Astrocyte of the hippocampus (primary cell): Measurements from ENCODE around the gene JPH4.
"Not testable (repeated sequence)": the region's sequence is repeated elsewhere in the genome, so short reads cannot be mapped to it uniquely, and the experiment has no call there.

ENCODE experiments used
- DNase-seq: peaks from one replicate; pipeline ENCODE4 v3.0.0; 2011; ENCODE audit warnings: low read depth, low spot score

The JPH4 gene

GRCh38 chr14:23609001-23609400 lies 30.4 kb upstream of the JPH4 start:
- no peak for DNase-seq

DNA sequence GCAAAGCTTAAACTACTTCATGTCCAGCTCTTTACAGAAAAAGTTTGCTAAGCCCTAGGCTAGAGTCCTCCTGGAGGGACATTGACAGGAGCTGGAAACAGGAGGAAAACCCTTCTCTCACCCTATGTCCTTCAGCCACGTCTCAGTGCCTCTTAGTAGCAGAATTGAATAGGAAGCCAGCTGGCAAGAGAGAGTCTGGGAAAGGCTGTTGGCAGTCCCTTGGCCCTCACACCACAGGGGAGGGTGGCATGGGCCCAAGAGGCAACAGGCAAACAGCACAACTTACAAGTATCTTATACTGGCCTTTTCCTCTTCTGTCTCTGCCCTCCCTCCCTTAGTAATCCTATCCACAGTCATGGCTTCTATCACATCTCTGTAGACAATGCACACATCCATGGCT lies 29.9 kb upstream of the JPH4 start:
- no peak for DNase-seq

DNA sequence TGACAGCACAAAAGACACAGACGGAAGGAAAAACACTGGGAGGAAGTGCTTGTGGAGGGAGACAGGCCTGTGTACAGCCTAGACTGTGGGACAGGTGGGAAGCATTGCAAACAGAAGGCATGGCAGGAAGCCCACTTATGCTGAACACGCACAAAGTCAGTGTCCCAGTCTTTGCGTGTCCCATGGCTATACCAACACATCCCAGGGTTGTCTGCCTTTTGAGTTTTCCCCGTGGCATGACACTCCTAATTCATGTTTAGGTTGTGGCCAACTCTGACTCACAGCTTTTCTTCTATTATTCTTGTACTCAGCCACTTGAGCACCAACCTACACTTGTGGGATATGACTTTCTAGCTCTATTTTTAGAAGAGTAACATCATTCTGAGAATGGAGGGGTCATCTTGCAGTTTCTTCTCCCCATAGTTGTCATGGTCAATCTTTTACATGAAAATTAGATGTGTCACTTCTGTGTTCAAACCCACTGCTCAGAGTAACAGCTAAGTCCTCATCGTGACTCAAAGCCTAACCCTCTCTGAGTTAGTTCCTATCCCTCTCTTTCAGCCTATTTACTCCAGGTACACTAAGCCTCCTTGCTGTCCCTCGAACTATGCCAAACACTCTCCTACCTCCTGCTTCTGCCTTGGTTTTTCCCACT lies 27.5 kb upstream of the JPH4 start:
- DNase-seq, result peak; percentile 15

- DNase-seq, result no peak
These were observed 26.1 kb upstream of the JPH4 start for GRCh38 chr14:23604675-23605170.

DNA sequence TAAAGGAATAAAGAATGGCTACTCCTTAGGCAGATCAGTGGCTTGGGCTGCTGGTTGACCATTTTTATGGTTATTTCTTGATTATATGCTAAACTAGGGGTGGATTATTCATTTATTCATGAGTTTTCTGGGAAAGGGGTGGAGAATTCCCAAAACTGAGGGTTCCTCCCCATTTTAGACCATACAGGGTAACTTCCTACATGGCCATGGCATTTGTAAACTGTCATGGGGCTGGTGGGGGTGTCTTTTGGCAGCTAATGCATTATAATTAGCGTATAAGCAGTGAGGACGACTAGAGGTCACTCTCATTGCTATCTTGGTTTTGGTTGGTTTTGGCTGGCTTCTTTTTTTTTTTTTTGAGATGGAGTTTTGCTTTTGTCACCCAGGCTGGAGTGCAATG lies 25.6 kb upstream of the JPH4 start:
- no peak for DNase-seq

- no peak for DNase-seq
These were observed 24.5 kb upstream of the JPH4 start for GRCh38 chr14:23603103-23603502.

GRCh38 chr14:23602181-23603095 lies 23.8 kb upstream of the JPH4 start:
- no peak for DNase-seq

DNA sequence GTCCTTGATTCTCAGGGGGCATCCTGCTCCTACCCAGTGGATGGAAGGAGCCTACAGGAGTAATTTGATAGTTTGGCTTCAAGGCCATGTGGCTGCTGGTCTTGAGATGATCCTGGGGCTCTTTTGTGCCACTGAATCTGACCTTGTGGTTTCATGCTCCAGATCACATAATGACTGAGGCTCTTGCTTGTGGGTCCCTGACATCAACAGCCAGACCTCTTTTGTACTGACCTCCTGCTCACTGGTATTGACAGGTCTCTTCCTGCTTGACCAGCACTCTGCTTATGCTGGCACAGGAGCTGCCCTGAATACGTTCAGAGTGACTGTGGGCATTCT lies 23.2 kb upstream of the JPH4 start:
- DNase-seq, result no peak

DNA sequence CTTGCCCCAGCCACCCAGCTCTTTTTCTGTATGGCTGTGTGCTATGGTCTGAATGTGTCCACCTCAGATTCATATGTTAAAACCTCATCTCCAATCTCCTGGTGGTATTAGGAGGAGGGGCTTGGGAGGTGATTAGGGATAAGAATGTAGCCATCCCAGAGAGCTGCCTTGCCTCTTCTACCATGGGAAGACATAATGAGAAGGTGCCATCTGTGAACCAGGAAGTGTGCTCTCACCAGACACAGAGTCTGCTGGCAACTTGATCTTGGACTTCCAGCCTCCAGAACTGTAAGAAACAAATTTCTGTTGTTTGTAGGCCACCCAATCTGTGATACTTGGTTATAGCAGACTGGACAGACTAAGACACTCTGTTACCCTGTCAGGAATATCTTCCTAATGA lies 22.8 kb upstream of the JPH4 start:
- DNase-seq, result no peak

GRCh38 chr14:23600806-23601205 lies 22.2 kb upstream of the JPH4 start:
- DNase-seq, result no peak

DNA sequence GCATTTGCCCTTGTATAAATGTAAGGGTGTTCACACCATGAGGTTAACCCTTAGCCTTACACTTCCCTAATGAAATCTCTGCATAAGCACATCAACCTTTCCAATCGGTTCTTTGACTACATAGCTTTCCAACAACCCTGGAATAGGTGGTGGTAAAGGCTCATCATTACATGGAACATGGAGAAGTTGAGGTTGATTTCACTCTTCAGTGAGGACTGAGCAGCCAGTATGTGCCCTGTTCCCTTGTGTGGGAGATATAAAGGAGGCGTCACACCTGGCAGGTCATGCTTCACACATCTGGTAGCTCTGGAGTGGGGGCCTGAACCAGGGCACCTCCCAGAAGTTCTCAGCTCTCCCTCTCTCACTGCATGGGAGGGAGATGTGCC lies 21.7 kb upstream of the JPH4 start:
- no peak for DNase-seq

- DNase-seq, result not testable (repeated sequence)
These were observed 15.6 kb upstream of the JPH4 start for GRCh38 chr14:23594191-23594590.

DNA sequence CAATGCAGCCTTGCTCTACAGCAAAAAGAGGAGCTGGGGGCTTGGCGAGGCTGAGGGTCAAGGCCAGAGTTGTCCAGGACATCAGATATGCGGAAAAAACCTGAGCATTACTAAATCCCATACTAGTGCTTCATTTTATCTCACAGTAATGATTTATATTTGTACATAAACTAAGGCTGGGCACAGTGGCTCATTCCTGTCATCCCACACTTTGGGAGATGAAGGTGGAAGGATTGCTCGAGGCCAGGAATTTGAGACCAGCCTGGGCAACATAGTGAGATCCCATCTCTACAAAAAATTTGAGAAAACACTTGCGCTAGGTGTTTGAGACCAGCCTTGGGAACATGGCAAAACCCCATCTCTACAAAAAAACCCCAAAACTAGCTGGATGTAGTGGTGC lies 11.6 kb upstream of the JPH4 start:
- DNase-seq, result no peak

GRCh38 chr14:23589606-23590005 lies 11.0 kb upstream of the JPH4 start:
- no peak for DNase-seq

- DNase-seq, result peak; percentile 94
These were observed 10.5 kb upstream of the JPH4 start for GRCh38 chr14:23588884-23589598.

- not testable (repeated sequence) for DNase-seq
These were observed 6.1 kb upstream of the JPH4 start for GRCh38 chr14:23584527-23585203.

GRCh38 chr14:23583761-23584526 lies 5.4 kb upstream of the JPH4 start:
- not testable (repeated sequence) for DNase-seq

- no peak for DNase-seq
These were observed 4.5 kb upstream of the JPH4 start for GRCh38 chr14:23582906-23583760.

GRCh38 chr14:23580948-23581281 lies 2.3 kb upstream of the JPH4 start:
- no peak for DNase-seq
